ENCODE data around the gene TIMP2. TPM values are rescaled to one million over a fixed set of nuclear protein-coding genes. Genes with fewer than 3 reads are reported as not detected.

TIMP2 gene, protein sequence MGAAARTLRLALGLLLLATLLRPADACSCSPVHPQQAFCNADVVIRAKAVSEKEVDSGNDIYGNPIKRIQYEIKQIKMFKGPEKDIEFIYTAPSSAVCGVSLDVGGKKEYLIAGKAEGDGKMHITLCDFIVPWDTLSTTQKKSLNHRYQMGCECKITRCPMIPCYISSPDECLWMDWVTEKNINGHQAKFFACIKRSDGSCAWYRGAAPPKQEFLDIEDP
- 6.2 and 9.9 TPM in 2 replicates for total RNA-seq

DNA sequence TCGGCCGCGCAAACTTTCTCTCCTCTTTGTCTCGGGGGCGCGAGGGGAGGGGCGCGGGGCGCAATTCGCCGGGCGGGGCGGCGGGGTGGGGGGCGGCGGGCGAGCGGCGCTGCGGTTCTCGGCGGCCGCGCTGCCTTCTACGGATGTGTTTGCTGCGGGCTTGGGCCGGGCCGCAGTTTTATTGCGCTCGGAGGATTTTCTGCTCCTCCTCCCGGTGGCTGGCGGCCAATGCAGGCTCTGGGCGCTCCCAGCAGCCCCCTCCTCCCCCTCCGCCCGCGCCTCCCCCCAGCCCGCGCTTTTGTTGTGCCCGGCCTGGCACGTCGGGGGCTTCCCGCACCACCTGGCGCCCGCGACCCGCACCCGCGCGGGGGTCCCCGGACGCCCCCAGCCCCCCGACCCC lies at the start of gene TIMP2:
TIMP2 (minus strand) TSS at position 154 of the 400 bp plus-strand sequence. CDS start 299 bp downstream, outside the sequence.

DNA sequence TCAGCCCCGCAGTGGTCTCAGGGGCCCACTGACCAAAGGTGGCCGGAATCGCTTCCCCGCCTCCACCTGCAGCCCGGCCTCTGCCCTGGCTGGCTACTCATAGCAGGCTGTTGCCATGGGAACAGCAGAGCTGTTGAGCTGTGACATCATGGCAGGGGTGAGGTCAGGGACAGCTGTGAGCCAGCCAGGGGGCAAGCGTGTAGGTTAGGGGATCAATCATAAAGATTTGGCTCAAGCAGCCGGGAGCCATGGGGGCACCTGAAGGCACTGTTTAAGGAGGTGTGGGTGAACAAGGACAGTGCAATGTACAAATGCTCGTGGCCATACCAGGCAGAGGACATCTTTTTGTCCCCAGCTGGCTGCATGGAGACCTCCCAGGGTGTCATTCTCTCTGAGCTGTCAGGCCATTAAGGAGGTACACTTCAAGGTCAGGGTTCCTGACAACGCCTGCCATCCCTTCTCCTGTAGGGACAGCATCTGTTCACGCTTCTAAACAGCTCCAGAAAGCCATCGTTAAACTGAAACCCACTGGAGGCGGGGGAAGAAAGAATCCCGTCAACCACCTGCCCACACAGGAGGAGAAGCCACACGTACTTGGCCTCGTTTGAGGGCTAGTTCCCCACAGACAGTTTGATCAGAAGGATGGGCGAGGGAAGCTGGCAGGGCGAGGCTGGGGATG lies 21.9 kb downstream of the TIMP2 start, which contains the start of gene CEP295NL:
CEP295NL (minus strand) TSS at position 101 of the 679 bp plus-strand sequence. CDS start 1,373 bp downstream, outside the sequence.

DNA sequence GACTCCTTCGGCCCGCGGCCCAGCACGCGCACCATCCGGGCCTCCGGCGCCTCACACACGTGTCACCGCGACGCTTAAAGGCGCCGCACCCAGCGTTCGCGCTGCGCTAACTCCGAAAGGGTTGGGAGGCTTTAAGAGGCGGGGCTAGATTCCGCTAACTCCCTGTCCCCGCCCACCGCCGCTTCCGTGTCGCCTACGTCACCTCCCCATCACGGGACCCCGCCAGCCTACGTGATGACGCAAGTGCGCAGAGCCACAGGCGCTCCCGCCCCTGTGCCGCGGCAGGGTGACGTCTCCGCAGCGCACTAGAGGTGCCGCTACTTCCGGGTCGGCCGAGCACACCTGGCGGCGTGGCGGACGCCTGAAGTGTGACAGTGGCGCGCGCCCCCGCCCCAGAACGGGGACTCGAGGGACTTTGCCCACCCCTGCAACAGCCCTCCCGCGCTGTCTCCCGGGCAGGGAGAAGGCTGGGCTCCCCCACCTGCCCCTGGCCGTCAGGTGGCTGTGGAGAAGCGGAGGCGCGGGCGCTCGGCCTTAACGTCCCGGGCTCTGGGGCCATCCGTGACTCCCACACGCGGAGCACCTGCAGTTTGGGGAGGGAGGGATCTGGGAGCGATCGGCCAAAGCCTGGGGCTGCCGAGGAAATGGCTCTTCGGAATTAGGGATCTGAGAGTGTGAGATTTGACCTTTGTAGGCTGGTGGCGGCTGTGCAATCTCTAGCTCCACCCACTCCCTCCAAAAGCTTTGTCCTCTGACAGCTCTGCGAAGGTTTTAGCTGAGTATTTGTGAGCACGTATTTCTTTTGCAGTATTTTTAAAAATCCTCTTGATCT lies 84.2 kb downstream of the TIMP2 start, which contains the start of gene USP36:
USP36 (minus strand) TSS at position 35 of the 832 bp plus-strand sequence. CDS start 4,451 bp downstream, outside the sequence.

Other genes with a start within 250 kb of the TIMP2 start
- 31.5 and 41.9 TPM in 2 replicates for gene CYTH1, start 143.1 kb downstream of the TIMP2 start, total RNA-seq
- gene USP36, start 84.6 kb downstream of the TIMP2 start, total RNA-seq = 12.9 and 17.2 TPM in 2 replicates
- gene CEP295NL, start 22.2 kb downstream of the TIMP2 start, total RNA-seq = not detected in 2 replicates
- 247 and 265 TPM in 2 replicates for gene LGALS3BP, start 54.5 kb upstream of the TIMP2 start, total RNA-seq
- gene CANT1, start 84.4 kb upstream of the TIMP2 start, total RNA-seq = 52.5 and 69.6 TPM in 2 replicates
- gene C1QTNF1, start 98.8 kb upstream of the TIMP2 start, total RNA-seq = 0.46 and 0.99 TPM in 2 replicates
- gene ENGASE, start 149.4 kb upstream of the TIMP2 start, total RNA-seq = 5.2 and 7.2 TPM in 2 replicates

Measured in airway epithelial cell (primary cell).